Measurements from ENCODE around the gene DNMT3B. TPM values are rescaled to one million over a fixed set of nuclear protein-coding genes. Genes with fewer than 3 reads are reported as not detected.
"Not testable (repeated sequence)": the region's sequence is repeated elsewhere in the genome, so short reads cannot be mapped to it uniquely, and the experiment has no call there.

DNMT3B gene
- 2.4 TPM for polyA plus RNA-seq
- long read RNA-seq, donor 1, result 0 reads
- long read RNA-seq, donor 2, result 0 reads
- long read RNA-seq, donor 3, result 0 reads
- long read RNA-seq, donor 4, result 0 reads
- long read RNA-seq, donor 5, result 0 reads
- long read RNA-seq, donor 6, result 0 reads
- long read RNA-seq, donor 7, result 0 reads
- long read RNA-seq, donor 8, result 0 reads
- long read RNA-seq, donor 9, result 0 reads
- long read RNA-seq, donor 10, result 0 reads
- long read RNA-seq, donor 11, result 0 reads

GRCh38 chr20:32761831-32762753 is at the start of gene DNMT3B:
Gene DNMT3B (plus strand): TSS chr20:32762385. CDS start chr20:32780324, 17,939 bp downstream.
- peak within 1 kb of the TSS; percentile 49 for H3K4me3 ChIP-seq (ENCODE audit: low read length)
- H3K9me3 ChIP-seq (ENCODE audit: control insufficient read depth, low read depth, low read length), result no peaks in the 10 kb centered on the region
- DNase-seq, result peak; percentile 52 to 81
- no peak within 1 kb of the TSS for H3K27ac ChIP-seq (ENCODE audit: low read length)
- no peaks in the 10 kb centered on the region for H3K36me3 ChIP-seq (ENCODE audit: control insufficient read depth, insufficient read depth, low read length)
- no CpG with 5 or more reads among the region's 92 CpGs for WGBS (ENCODE audit: insufficient coverage, low lambda C conversion rate)
- H3K4me1 ChIP-seq (ENCODE audit: control insufficient read depth, insufficient read depth, low read length), result no peaks in the 10 kb centered on the region
- no peaks in the 10 kb centered on the region for H3K27me3 ChIP-seq (ENCODE audit: control insufficient read depth, insufficient read depth, low read length)

- Histone ChIP-seq H3K4me1 (ENCODE audit: control insufficient read depth, insufficient read depth, low read length) (no peaks in the 10 kb centered on the region), H3K4me3 (ENCODE audit: low read length) (no peak overlapping the region), H3K27me3 (ENCODE audit: control insufficient read depth, insufficient read depth, low read length) (no peaks in the 10 kb centered on the region), H3K36me3 (ENCODE audit: control insufficient read depth, insufficient read depth, low read length) (peaks cover 7% of the 10 kb centered on the region), H3K27ac (ENCODE audit: low read length) (no peak overlapping the region), H3K9me3 (ENCODE audit: control insufficient read depth, low read depth, low read length) (no peaks in the 10 kb centered on the region)
- WGBS (ENCODE audit: insufficient coverage, low lambda C conversion rate), result no CpG with 5 or more reads among the region's 3 CpGs
- DNase-seq, result no peak
These were observed 43.3 kb upstream of the DNMT3B start for GRCh38 chr20:32718749-32719348.

GRCh38 chr20:32727683-32728082 is 34.5 kb upstream of the DNMT3B start:
- Histone ChIP-seq H3K36me3 (ENCODE audit: control insufficient read depth, insufficient read depth, low read length) (peaks cover 17% of the 10 kb centered on the region), H3K4me3 (ENCODE audit: low read length) (no peak overlapping the region), H3K4me1 (ENCODE audit: control insufficient read depth, insufficient read depth, low read length) (peaks cover 17% of the 10 kb centered on the region), H3K9me3 (ENCODE audit: control insufficient read depth, low read depth, low read length) (no peaks in the 10 kb centered on the region), H3K27ac (ENCODE audit: low read length) (no peak overlapping the region), H3K27me3 (ENCODE audit: control insufficient read depth, insufficient read depth, low read length) (no peaks in the 10 kb centered on the region)
- no peak for DNase-seq
- WGBS (ENCODE audit: insufficient coverage, low lambda C conversion rate), result no CpG with 5 or more reads among the region's 7 CpGs

GRCh38 chr20:32728435-32728834 is 33.8 kb upstream of the DNMT3B start:
- H3K9me3 ChIP-seq (ENCODE audit: control insufficient read depth, low read depth, low read length); H3K4me3 ChIP-seq (ENCODE audit: low read length); H3K27ac ChIP-seq (ENCODE audit: low read length); H3K27me3 ChIP-seq (ENCODE audit: control insufficient read depth, insufficient read depth, low read length); DNase-seq: not testable (repeated sequence)
- 83% methylated on average over 1 of the region's 6 CpGs for WGBS (ENCODE audit: insufficient coverage, low lambda C conversion rate)
- peaks cover 17% of the 10 kb centered on the region for H3K36me3 ChIP-seq (ENCODE audit: control insufficient read depth, insufficient read depth, low read length)
- peaks cover 17% of the 10 kb centered on the region for H3K4me1 ChIP-seq (ENCODE audit: control insufficient read depth, insufficient read depth, low read length)

GRCh38 chr20:32729334-32729733 is 32.9 kb upstream of the DNMT3B start:
- H3K9me3 ChIP-seq (ENCODE audit: control insufficient read depth, low read depth, low read length); DNase-seq; H3K4me3 ChIP-seq (ENCODE audit: low read length); H3K27me3 ChIP-seq (ENCODE audit: control insufficient read depth, insufficient read depth, low read length); H3K27ac ChIP-seq (ENCODE audit: low read length): not testable (repeated sequence)
- H3K4me1 ChIP-seq (ENCODE audit: control insufficient read depth, insufficient read depth, low read length), result peaks cover 17% of the 10 kb centered on the region
- no CpG with 5 or more reads among the region's 5 CpGs for WGBS (ENCODE audit: insufficient coverage, low lambda C conversion rate)
- peaks cover 17% of the 10 kb centered on the region for H3K36me3 ChIP-seq (ENCODE audit: control insufficient read depth, insufficient read depth, low read length)

- Histone ChIP-seq H3K27ac (ENCODE audit: low read length) (peak overlapping the region; percentile 12), H3K9me3 (ENCODE audit: control insufficient read depth, low read depth, low read length) (no peaks in the 10 kb centered on the region), H3K4me3 (ENCODE audit: low read length) (no peak overlapping the region), H3K4me1 (ENCODE audit: control insufficient read depth, insufficient read depth, low read length) (peaks cover 17% of the 10 kb centered on the region), H3K36me3 (ENCODE audit: control insufficient read depth, insufficient read depth, low read length) (peaks cover 12% of the 10 kb centered on the region), H3K27me3 (ENCODE audit: control insufficient read depth, insufficient read depth, low read length) (no peaks in the 10 kb centered on the region)
- DNase-seq, result peak; percentile 55 to 76
- WGBS (ENCODE audit: insufficient coverage, low lambda C conversion rate), result no CpG with 5 or more reads among the region's 4 CpGs
These were observed 30.3 kb upstream of the DNMT3B start for GRCh38 chr20:32731882-32732266.

GRCh38 chr20:32737371-32738223 is 24.6 kb upstream of the DNMT3B start:
- Histone ChIP-seq H3K27me3 (ENCODE audit: control insufficient read depth, insufficient read depth, low read length) (no peaks in the 10 kb centered on the region), H3K9me3 (ENCODE audit: control insufficient read depth, low read depth, low read length) (no peaks in the 10 kb centered on the region), H3K4me3 (ENCODE audit: low read length) (no peak overlapping the region), H3K4me1 (ENCODE audit: control insufficient read depth, insufficient read depth, low read length) (peaks cover 2% of the 10 kb centered on the region), H3K27ac (ENCODE audit: low read length) (no peak overlapping the region), H3K36me3 (ENCODE audit: control insufficient read depth, insufficient read depth, low read length) (no peaks in the 10 kb centered on the region)
- no peak for DNase-seq
- 100% methylated on average over 1 of the region's 7 CpGs for WGBS (ENCODE audit: insufficient coverage, low lambda C conversion rate)

- no peaks in the 10 kb centered on the region for H3K27me3 ChIP-seq (ENCODE audit: control insufficient read depth, insufficient read depth, low read length)
- H3K4me3 ChIP-seq (ENCODE audit: low read length), result no peak overlapping the region
- no peak for DNase-seq
- H3K9me3 ChIP-seq (ENCODE audit: control insufficient read depth, low read depth, low read length), result no peaks in the 10 kb centered on the region
- H3K27ac ChIP-seq (ENCODE audit: low read length), result no peak overlapping the region
- no peaks in the 10 kb centered on the region for H3K36me3 ChIP-seq (ENCODE audit: control insufficient read depth, insufficient read depth, low read length)
- H3K4me1 ChIP-seq (ENCODE audit: control insufficient read depth, insufficient read depth, low read length), result peaks cover 6% of the 10 kb centered on the region
- no CpG with 5 or more reads among the region's 5 CpGs for WGBS (ENCODE audit: insufficient coverage, low lambda C conversion rate)
These were observed 21.0 kb upstream of the DNMT3B start for GRCh38 chr20:32741151-32741550.

- no peaks in the 10 kb centered on the region for H3K36me3 ChIP-seq (ENCODE audit: control insufficient read depth, insufficient read depth, low read length)
- H3K9me3 ChIP-seq (ENCODE audit: control insufficient read depth, low read depth, low read length), result no peaks in the 10 kb centered on the region
- H3K4me3 ChIP-seq (ENCODE audit: low read length), result peak overlapping the region; percentile 79
- no CpG with 5 or more reads among the region's 25 CpGs for WGBS (ENCODE audit: insufficient coverage, low lambda C conversion rate)
- peak in 1 of 2 donors; percentile 37 for DNase-seq
- peak overlapping the region; percentile 67 for H3K27ac ChIP-seq (ENCODE audit: low read length)
- H3K27me3 ChIP-seq (ENCODE audit: control insufficient read depth, insufficient read depth, low read length), result no peaks in the 10 kb centered on the region
- H3K4me1 ChIP-seq (ENCODE audit: control insufficient read depth, insufficient read depth, low read length), result peaks cover 6% of the 10 kb centered on the region
These were observed 19.6 kb upstream of the DNMT3B start for GRCh38 chr20:32742322-32743236.

Data from large intestine (tissue), 12 donors.